ENCODE measurements around the gene TSEN54. TPM values are rescaled to one million over a fixed set of nuclear protein-coding genes. Genes with fewer than 3 reads are reported as not detected.

Gene TSEN54
- total RNA-seq, 2 experiments from 2014 or later = 73.3 to 78.7 TPM

- Mint-ChIP-seq H3K27ac (no peak overlapping the region), H3K9me3 (no peaks in the 10 kb centered on the region), H3K27me3 (no peaks in the 10 kb centered on the region), H3K4me3 (no peak overlapping the region), H3K4me1 (ENCODE audit: low read depth) (no peaks in the 10 kb centered on the region), H3K36me3 (ENCODE audit: low read depth) (no peaks in the 10 kb centered on the region)
- H3K27me3 ChIP-seq (ENCODE audit: control insufficient read depth in 1 of 2, insufficient read depth in 2 of 2, low read length in 2 of 2) = no peaks in the 10 kb centered on the region
- peaks cover 2% of the 10 kb centered on the region for H3K4me1 ChIP-seq (ENCODE audit: insufficient read depth, low read length)
- ATAC-seq (ENCODE audit: poor library complexity) (no peak), DNase-seq (no peak)
- H3K36me3 ChIP-seq (ENCODE audit: insufficient read depth, low read length) = peaks cover 3% of the 10 kb centered on the region
- CTCF ChIA-PET = no interaction called here
- no peak overlapping the region for H3K4me3 ChIP-seq (ENCODE audit: low read length)
- POLR2A ChIA-PET = no interaction called here
- no peak overlapping the region for H3K27ac ChIP-seq (ENCODE audit: low read depth in 1 of 2, low read length in 2 of 2)
- H3K9me3 ChIP-seq (ENCODE audit: control insufficient read depth in 1 of 2, insufficient read depth in 1 of 2, low read length in 2 of 2) = no peaks in the 10 kb centered on the region
- TF ChIP-seq CTCF (IDR thresholded peaks at IDR 0.05) = no peak
- intact Hi-C loops (cut with DNase I, micrococcal nuclease) = no loop called here
Observed at GRCh38 chr17:75548813-75549212, 32.5 kb downstream of the TSEN54 start.

- intact Hi-C loops (cut with DNase I, micrococcal nuclease) = no loop called here
- Mint-ChIP-seq H3K27me3 (no peaks in the 10 kb centered on the region), H3K36me3 (ENCODE audit: low read depth) (no peaks in the 10 kb centered on the region), H3K27ac (no peak overlapping the region), H3K4me1 (ENCODE audit: low read depth) (no peaks in the 10 kb centered on the region), H3K4me3 (no peak overlapping the region), H3K9me3 (no peaks in the 10 kb centered on the region)
- Histone ChIP-seq H3K27me3 (ENCODE audit: control insufficient read depth in 1 of 2, insufficient read depth in 2 of 2, low read length in 2 of 2) (no peaks in the 10 kb centered on the region), H3K9me3 (ENCODE audit: control insufficient read depth in 1 of 2, insufficient read depth in 1 of 2, low read length in 2 of 2) (no peaks in the 10 kb centered on the region), H3K4me1 (ENCODE audit: insufficient read depth, low read length) (peaks cover 2% of the 10 kb centered on the region), H3K4me3 (ENCODE audit: low read length) (no peak overlapping the region), H3K27ac (ENCODE audit: low read depth in 1 of 2, low read length in 2 of 2) (no peak overlapping the region), H3K36me3 (ENCODE audit: insufficient read depth, low read length) (no peaks in the 10 kb centered on the region)
- DNase-seq = no peak
- POLR2A ChIA-PET = no interaction called here
- no peak for ATAC-seq (ENCODE audit: poor library complexity)
- CTCF ChIA-PET = no interaction called here
- no peak for TF ChIP-seq CTCF (IDR thresholded peaks at IDR 0.05)
Observed at GRCh38 chr17:75549246-75550138, 33.2 kb downstream of the TSEN54 start.

GRCh38 chr17:75550139-75550465 is 33.8 kb downstream of the TSEN54 start:
- H3K36me3 ChIP-seq (ENCODE audit: insufficient read depth, low read length) = no peaks in the 10 kb centered on the region
- Mint-ChIP-seq H3K4me1 (ENCODE audit: low read depth) (no peaks in the 10 kb centered on the region), H3K36me3 (ENCODE audit: low read depth) (no peaks in the 10 kb centered on the region), H3K4me3 (no peak overlapping the region), H3K27me3 (no peaks in the 10 kb centered on the region), H3K27ac (no peak overlapping the region), H3K9me3 (no peaks in the 10 kb centered on the region)
- DNase-seq = no peak
- no peaks in the 10 kb centered on the region for H3K27me3 ChIP-seq (ENCODE audit: control insufficient read depth in 1 of 2, insufficient read depth in 2 of 2, low read length in 2 of 2)
- TF ChIP-seq CTCF (IDR thresholded peaks at IDR 0.05) = no peak
- no peak overlapping the region for H3K27ac ChIP-seq (ENCODE audit: low read depth in 1 of 2, low read length in 2 of 2)
- CTCF ChIA-PET = no interaction called here
- intact Hi-C loops (cut with DNase I, micrococcal nuclease) = no loop called here
- peaks cover 2% of the 10 kb centered on the region for H3K4me1 ChIP-seq (ENCODE audit: insufficient read depth, low read length)
- POLR2A ChIA-PET = no interaction called here
- no peaks in the 10 kb centered on the region for H3K9me3 ChIP-seq (ENCODE audit: control insufficient read depth in 1 of 2, insufficient read depth in 1 of 2, low read length in 2 of 2)
- no peak overlapping the region for H3K4me3 ChIP-seq (ENCODE audit: low read length)
- no peak for ATAC-seq (ENCODE audit: poor library complexity)

Data from CD4-positive, alpha-beta T cell (primary cell).